Right cardiac atrium (tissue), 5 donors: ENCODE results near the gene ARMC8. TPM values are rescaled to one million over a fixed set of nuclear protein-coding genes. Genes with fewer than 3 reads are reported as not detected.
"Not testable (repeated sequence)": the region's sequence is repeated elsewhere in the genome, so short reads cannot be mapped to it uniquely, and the experiment has no call there.

ENCODE experiments used
- ATAC-seq, 2 donors: fragments of 200-7000 bp; cut with Tn5 transposase; one replicate each; pipeline versions ENCODE4 v1.8.0 to v1.9.1; 2020; ENCODE audit warnings: moderate library complexity in 2 of 2, mild to moderate bottlenecking in 1 of 2
- DNase-seq, 3 donors: peaks; one replicate each; pipeline ENCODE4 v3.0.0-alpha.2; 2020
- H3K27ac ChIP-seq: one replicate; pipeline ENCODE4 v1.5.1; 2013; ENCODE audit warnings: mild to moderate bottlenecking, low read length, control low read depth, moderate library complexity
- H3K27me3 ChIP-seq: one replicate; pipeline ENCODE4 v1.6.1; 2013; ENCODE audit not compliant: control insufficient read depth, insufficient read depth
- H3K4me1 ChIP-seq: one replicate; pipeline ENCODE4 v1.6.1; 2013; ENCODE audit warnings: low read length; ENCODE audit not compliant: control insufficient read depth, insufficient read depth
- H3K4me3 ChIP-seq: one replicate; pipeline ENCODE4 v1.5.1; 2013; ENCODE audit warnings: low read length, control low read depth
- H3K9me3 ChIP-seq: one replicate; pipeline ENCODE4 v1.6.1; 2013; ENCODE audit warnings: low read length; ENCODE audit not compliant: control insufficient read depth
- WGBS: extraction: QIAGEN DNeasy Blood & Tissue Kit; methylation state at CpG from one replicate; pipeline ENCODE4 v1.1.7; 2013; 5-methylcytosine and 5-hydroxymethylcytosine counted together
- intact Hi-C, 4 donors: fragments of 100-400 bp; cut with DNase I; formaldehyde crosslinking; loops; one replicate each; pipeline versions ENCODE4 v1.11.0 to v1.14.0; 2022 to 2023
- long read RNA-seq, 4 donors: library from polyadenylated mRNA; unstranded; transcript quantifications; one replicate each; pipeline ENCODE4 v2.0.0, GENCODE V29; 2020 to 2021
- polyA plus RNA-seq: library from polyadenylated mRNA; stranded (reverse); fragments of 200-250 nt; gene quantifications from one replicate; pipeline ENCODE4 v1.2.3, GENCODE V29; 2013
- total RNA-seq, 4 donors: library from RNA; stranded (reverse); fragmentation: NEBNext Ultra II Directional; extraction: Animal tissue kit (Norgen Biotek cat#: 25700); gene quantifications; one replicate each; pipeline ENCODE4 v1.2.1, GENCODE V29; 2021
- donor health status: healthy with polysubstance abuse.
- donor health status: DM: no; HTN: yes; CAD: no.
- donor health status: DM: no; HTN: no; CAD: no.
- donor health status: DM: no; HTN: yes; CAD: no; lungs with severe emphysema.
- donor health status: DM: yes; HTN: yes; CAD: no.

Gene ARMC8
- 10 to 100 TPM; 32.9 to 48.6 (median 35.9) TPM for total RNA-seq
- polyA plus RNA-seq = 14.3 TPM
- long read RNA-seq, donor 1, full-length matches to known transcripts = 46 of 71 reads
- long read RNA-seq, donor 1, partial matches to known transcripts = 5 of 71 reads
- long read RNA-seq, donor 1, other reads (novel, unspliced or antisense) = 20 of 71 reads
- long read RNA-seq, donor 2, full-length matches to known transcripts = 9 of 14 reads
- long read RNA-seq, donor 2, partial matches to known transcripts = 3 of 14 reads
- long read RNA-seq, donor 2, other reads (novel, unspliced or antisense) = 2 of 14 reads
- long read RNA-seq, donor 3, full-length matches to known transcripts = 140 of 200 reads
- long read RNA-seq, donor 3, partial matches to known transcripts = 11 of 200 reads
- long read RNA-seq, donor 3, other reads (novel, unspliced or antisense) = 49 of 200 reads
- long read RNA-seq, donor 4, full-length matches to known transcripts = 10 of 12 reads
- long read RNA-seq, donor 4, partial matches to known transcripts = 0 of 12 reads
- long read RNA-seq, donor 4, other reads (novel, unspliced or antisense) = 2 of 12 reads

GRCh38 chr3:138187296-138188012, at the start of gene ARMC8:
ARMC8 (plus strand) TSS chr3:138187301; CDS start chr3:138187555, 254 bp downstream.
- DNase-seq = peak; percentile 66 to 87 (median 84)
- Histone ChIP-seq H3K4me1 (no peaks in the 10 kb centered on the region), H3K27me3 (no peaks in the 10 kb centered on the region), H3K9me3 (no peaks in the 10 kb centered on the region), H3K4me3 (peak within 1 kb of the TSS; percentile 68), H3K27ac (peak within 1 kb of the TSS; percentile 97)
- ATAC-seq = peak; percentile 78 to 97
- WGBS = under 1% methylated on average over 59 of the region's 59 CpGs
- intact Hi-C loops = no loop called here

DNA sequence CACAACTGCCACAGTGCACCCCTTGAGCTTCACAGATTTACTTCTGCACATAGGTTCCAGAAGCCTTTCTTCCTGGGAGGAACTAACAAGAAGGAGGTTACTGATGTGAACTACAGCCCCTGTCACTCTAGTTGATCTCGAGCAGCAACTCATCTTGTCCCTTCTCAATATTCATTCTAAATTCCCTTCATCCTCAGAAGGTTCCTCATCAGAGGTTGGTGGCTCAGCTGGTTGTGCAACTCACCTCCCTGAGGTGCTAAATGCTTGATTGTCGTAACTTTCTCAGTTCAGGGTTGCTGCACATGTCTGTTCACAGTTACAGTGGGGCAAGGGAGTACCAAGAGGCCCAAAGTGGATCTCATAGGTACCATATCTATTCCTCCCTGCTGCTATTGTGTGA, 49.2 kb upstream of the ARMC8 start:
- no peaks in the 10 kb centered on the region for H3K4me1 ChIP-seq
- H3K9me3 ChIP-seq = no peaks in the 10 kb centered on the region
- ATAC-seq (no peak), DNase-seq (no peak)
- WGBS = 63% methylated on average over 2 of the region's 2 CpGs
- intact Hi-C loops = no loop called here
- H3K4me3 ChIP-seq = no peak overlapping the region
- no peaks in the 10 kb centered on the region for H3K27me3 ChIP-seq
- H3K27ac ChIP-seq = no peak overlapping the region

DNA sequence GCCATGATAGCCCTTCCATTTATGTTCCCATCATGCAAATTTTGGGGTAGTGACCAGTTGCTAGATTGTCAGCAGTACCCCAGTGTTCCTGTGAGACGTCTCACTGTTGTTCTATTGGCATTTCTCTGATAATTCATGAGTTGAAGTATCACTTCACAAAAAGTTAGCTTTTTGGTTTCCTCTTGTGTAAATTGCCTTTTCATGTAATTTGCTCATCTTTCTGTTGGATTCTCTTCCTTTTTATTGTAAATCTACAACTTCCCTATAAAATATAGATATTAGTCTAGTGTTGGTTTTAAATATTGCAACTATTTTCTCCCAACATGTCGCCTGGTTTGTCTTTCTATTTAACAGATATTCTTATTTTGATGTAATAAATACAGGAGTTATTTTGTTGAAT, 47.4 kb upstream of the ARMC8 start:
- intact Hi-C loops = no loop called here
- no peaks in the 10 kb centered on the region for H3K27me3 ChIP-seq
- 32% methylated on average over 2 of the region's 2 CpGs for WGBS
- no peak overlapping the region for H3K4me3 ChIP-seq
- no peaks in the 10 kb centered on the region for H3K9me3 ChIP-seq
- DNase-seq (no peak), ATAC-seq (no peak)
- no peaks in the 10 kb centered on the region for H3K4me1 ChIP-seq
- H3K27ac ChIP-seq = no peak overlapping the region

DNA sequence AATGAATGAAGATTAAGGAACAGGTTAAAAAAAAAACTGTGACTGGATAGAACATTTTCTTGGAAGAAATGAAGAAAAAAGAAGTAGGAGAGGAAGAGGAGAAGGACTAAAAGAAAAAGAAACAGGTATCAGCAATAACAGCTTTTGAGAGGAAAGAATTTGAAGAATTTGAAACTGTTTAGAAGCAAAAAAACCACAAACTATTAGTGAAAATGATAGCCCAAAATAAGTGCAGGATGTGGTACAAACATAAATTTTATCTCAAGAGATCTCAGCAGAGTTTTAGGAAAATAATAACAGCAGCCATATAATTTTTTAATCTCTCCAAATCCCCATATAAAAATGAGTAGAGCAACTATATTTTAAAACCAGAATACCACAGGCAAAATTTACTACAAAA, 46.2 kb upstream of the ARMC8 start:
- Histone ChIP-seq H3K9me3 (no peaks in the 10 kb centered on the region), H3K27me3 (no peaks in the 10 kb centered on the region), H3K4me1 (no peaks in the 10 kb centered on the region), H3K4me3 (no peak overlapping the region), H3K27ac (no peak overlapping the region)
- ATAC-seq = no peak
- intact Hi-C loops = no loop called here
- no peak for DNase-seq

DNA sequence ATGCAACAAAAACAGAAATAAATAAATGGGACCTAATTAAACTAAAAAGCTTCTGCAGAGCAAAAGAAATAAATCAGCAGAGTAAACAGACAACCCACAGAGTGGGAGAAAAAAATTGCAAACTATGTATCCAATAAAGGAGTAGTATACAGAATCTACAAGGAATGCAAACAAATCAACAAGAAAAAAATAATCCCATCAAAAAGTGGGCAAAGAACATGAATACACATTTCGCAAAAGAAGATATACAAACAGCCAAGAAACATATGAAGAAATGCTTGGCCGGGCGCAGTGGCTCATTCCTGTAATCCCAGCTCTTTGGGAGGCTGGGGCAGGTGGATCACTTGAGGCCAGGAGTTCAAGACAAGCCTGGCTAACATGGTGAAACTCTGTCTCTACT, 44.9 kb upstream of the ARMC8 start:
- DNase-seq, H3K9me3 ChIP-seq, H3K27me3 ChIP-seq, H3K4me3 ChIP-seq, H3K27ac ChIP-seq, ATAC-seq, H3K4me1 ChIP-seq, intact Hi-C loops: not testable (repeated sequence)
- WGBS = 93% methylated on average over 3 of the region's 3 CpGs

DNA sequence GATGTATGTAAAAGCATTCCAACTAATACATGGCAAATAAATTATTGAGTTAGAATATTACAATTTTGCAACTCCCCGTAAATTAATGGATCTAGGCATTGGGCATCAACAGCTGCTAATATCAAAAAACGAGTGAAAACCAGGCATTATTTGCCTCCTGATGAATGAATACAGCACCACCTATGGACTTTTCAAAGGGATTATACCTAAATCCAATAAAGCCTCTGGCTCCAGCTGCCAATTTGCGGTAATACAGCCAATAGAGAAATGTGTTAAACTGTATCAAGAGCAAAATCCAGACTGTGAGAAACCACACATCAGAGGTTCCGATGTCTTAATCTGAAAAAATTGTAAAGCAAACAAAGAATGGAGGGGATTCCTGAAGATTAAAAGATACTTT, 38.6 kb upstream of the ARMC8 start:
- H3K4me3 ChIP-seq = no peak overlapping the region
- DNase-seq = no peak
- no peaks in the 10 kb centered on the region for H3K27me3 ChIP-seq
- no peaks in the 10 kb centered on the region for H3K4me1 ChIP-seq
- no peak for ATAC-seq
- WGBS = 72% methylated on average over 4 of the region's 4 CpGs
- intact Hi-C loops = no loop called here
- no peaks in the 10 kb centered on the region for H3K9me3 ChIP-seq
- H3K27ac ChIP-seq = no peak overlapping the region

GRCh38 chr3:138154534-138154933, 32.6 kb upstream of the ARMC8 start:
- no peak overlapping the region for H3K27ac ChIP-seq
- no peak for ATAC-seq
- H3K4me3 ChIP-seq = no peak overlapping the region

DNA sequence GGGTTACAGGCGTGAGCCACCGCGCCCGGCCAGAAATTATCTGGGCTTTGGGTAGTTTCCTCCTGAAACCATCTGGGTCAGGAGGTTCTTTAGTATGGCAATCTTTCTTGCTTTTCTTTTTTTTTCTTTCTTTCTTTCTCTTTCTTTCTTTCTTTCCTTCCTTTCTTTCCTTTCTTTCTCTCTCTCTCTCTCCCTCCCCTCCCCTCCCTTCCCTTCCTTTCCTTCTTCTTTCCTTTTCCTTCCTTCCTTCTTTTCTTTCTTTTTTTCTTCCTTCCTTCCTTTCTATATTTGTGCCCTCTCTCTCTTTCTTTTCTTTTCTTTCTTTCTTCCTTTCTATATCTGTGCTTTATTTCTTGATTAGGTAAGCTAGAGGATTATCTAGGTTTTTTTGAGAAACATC, 29.4 kb upstream of the ARMC8 start:
- Histone ChIP-seq H3K27ac (no peak overlapping the region), H3K4me1 (no peaks in the 10 kb centered on the region), H3K4me3 (no peak overlapping the region), H3K27me3 (no peaks in the 10 kb centered on the region), H3K9me3 (no peaks in the 10 kb centered on the region)
- WGBS = 95% methylated on average over 4 of the region's 4 CpGs
- no peak for ATAC-seq
- DNase-seq = no peak
- intact Hi-C loops = no loop called here

More at GRCh38 chr3:138154534-138154933, 32.6 kb upstream of the ARMC8 start:
- Histone ChIP-seq H3K9me3 (no peaks in the 10 kb centered on the region), H3K27me3 (no peaks in the 10 kb centered on the region), H3K4me1 (no peaks in the 10 kb centered on the region)
- intact Hi-C loops = no loop called here
- no peak for DNase-seq

DNA sequence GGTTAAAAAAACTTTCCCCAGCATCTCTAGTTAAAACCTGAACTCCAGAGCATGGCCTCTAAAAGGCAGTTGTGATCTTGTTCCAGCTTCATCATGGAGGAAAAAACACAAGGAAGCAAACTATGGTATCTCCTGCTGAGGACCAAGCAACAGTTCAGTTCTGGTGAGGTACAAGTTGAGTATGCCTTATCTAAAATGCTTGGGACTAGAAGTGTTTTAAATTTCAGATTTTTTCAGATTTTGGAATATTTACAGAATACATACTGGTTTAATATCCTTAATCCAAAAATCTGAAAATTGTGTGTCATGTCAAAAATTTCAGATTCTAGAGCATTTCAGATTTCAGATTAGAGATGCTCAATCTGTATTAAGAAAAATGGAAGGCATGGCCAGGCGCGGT, 22.0 kb upstream of the ARMC8 start:
- H3K4me1 ChIP-seq = no peaks in the 10 kb centered on the region
- no peak overlapping the region for H3K4me3 ChIP-seq
- no peak for ATAC-seq
- DNase-seq = no peak
- intact Hi-C loops = no loop called here
- H3K27me3 ChIP-seq = no peaks in the 10 kb centered on the region
- no peaks in the 10 kb centered on the region for H3K9me3 ChIP-seq
- H3K27ac ChIP-seq = no peak overlapping the region
- WGBS = 96% methylated on average over 2 of the region's 2 CpGs

DNA sequence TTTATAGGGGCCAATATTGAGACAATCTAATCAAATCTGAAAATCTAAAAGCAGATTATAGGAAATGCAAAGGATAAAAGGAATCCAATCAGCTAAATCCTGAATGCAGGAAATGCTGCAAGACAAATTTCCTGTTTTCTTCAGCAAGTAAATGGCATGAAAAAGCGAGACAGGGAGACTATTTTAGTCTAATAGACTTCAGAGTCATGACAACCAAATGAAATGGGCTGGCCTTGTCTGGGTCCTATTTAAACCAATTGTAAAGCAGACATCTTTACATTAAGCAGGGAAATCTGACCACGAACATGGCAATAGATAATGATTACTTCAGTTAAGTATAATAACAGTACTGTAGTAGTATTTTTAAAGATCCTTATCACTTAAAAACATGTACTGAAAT, 14.5 kb upstream of the ARMC8 start:
- 65% methylated on average over 2 of the region's 2 CpGs for WGBS
- ATAC-seq = no peak
- no peak for DNase-seq
- intact Hi-C loops = no loop called here
- Histone ChIP-seq H3K27me3 (no peaks in the 10 kb centered on the region), H3K27ac (no peak overlapping the region), H3K9me3 (no peaks in the 10 kb centered on the region), H3K4me3 (no peak overlapping the region), H3K4me1 (peaks cover 2% of the 10 kb centered on the region)

GRCh38 chr3:138173769-138174420, 13.2 kb upstream of the ARMC8 start:
- Histone ChIP-seq H3K27ac (peak overlapping the region; percentile 79), H3K4me1 (peaks cover 2% of the 10 kb centered on the region), H3K4me3 (peak overlapping the region; percentile 93), H3K27me3 (no peaks in the 10 kb centered on the region), H3K9me3 (no peaks in the 10 kb centered on the region)
- ATAC-seq (no peak), DNase-seq (no peak)
- intact Hi-C loops = no loop called here
- 69% methylated on average over 13 of the region's 13 CpGs for WGBS
